ENCODE data around the gene SIX6.

The SIX6 gene

GRCh38 chr14:60485598-60486251, 23.2 kb upstream of the SIX6 start, which contains the start of gene C14orf39:
Gene C14orf39, minus strand, starts transcription at chr14:60486063. Its CDS starts 985 bp downstream, at chr14:60485078.
- H3K27ac ChIP-seq (ENCODE audit: low read depth, low read length), result no peak within 1 kb of the TSS

GRCh38 chr14:60487211-60487610, 21.7 kb upstream of the SIX6 start:
- Histone ChIP-seq H4K20me1 (ENCODE audit: control insufficient read depth, insufficient read depth, low read depth, low read length) (no peaks in the 10 kb centered on the region), H3K9me2 (replicated peaks; ENCODE audit: control insufficient read depth, low read length) (no peaks in the 10 kb centered on the region), H3K4me1 (ENCODE audit: control insufficient read depth, low read length) (peaks cover 11% of the 10 kb centered on the region), H3K4me3 (ENCODE audit: low read length) (no peak overlapping the region), H3F3A (ENCODE audit: control insufficient read depth, insufficient read depth) (no peaks in the 10 kb centered on the region), H3K4me2 (ENCODE audit: low read length) (peak overlapping the region; percentile 18; the same call in 1 of the 2 replicates), H3K36me3 (ENCODE audit: control insufficient read depth, low read length) (no peaks in the 10 kb centered on the region), H3K9me3 (ENCODE audit: control insufficient read depth, insufficient read depth, low read length) (no peaks in the 10 kb centered on the region), H3K27ac (ENCODE audit: low read depth, low read length) (no peak overlapping the region), H3K27me3 (ENCODE audit: control insufficient read depth, low read length) (no peaks in the 10 kb centered on the region), H3K79me2 (ENCODE audit: control insufficient read depth, low read length) (no peaks in the 10 kb centered on the region)
- no peak for TF ChIP-seq EZH2phosphoT487 (IDR thresholded peaks at IDR 0.05; ENCODE audit: borderline replicate concordance, low read length)
- TF ChIP-seq CTCF (IDR thresholded peaks at IDR 0.05; ENCODE audit: low read depth, low read length, poor library complexity, severe bottlenecking), result no peak

More at GRCh38 chr14:60485598-60486251, 23.2 kb upstream of the SIX6 start, which contains the start of gene C14orf39:
- no peaks in the 10 kb centered on the region for H3K79me2 ChIP-seq (ENCODE audit: control insufficient read depth, low read length)
- H3K36me3 ChIP-seq (ENCODE audit: control insufficient read depth, low read length), result no peaks in the 10 kb centered on the region
- H3K27me3 ChIP-seq (ENCODE audit: control insufficient read depth, low read length), result no peaks in the 10 kb centered on the region
- peaks cover under 1% of the 10 kb centered on the region; the same call in 1 of the 2 replicates for H3K9me3 ChIP-seq (ENCODE audit: control insufficient read depth, insufficient read depth, low read length)
- H3F3A ChIP-seq (ENCODE audit: control insufficient read depth, insufficient read depth), result no peaks in the 10 kb centered on the region
- TF ChIP-seq CTCF (IDR thresholded peaks at IDR 0.05; ENCODE audit: low read depth, low read length, poor library complexity, severe bottlenecking) (no peak), EZH2phosphoT487 (IDR thresholded peaks at IDR 0.05; ENCODE audit: borderline replicate concordance, low read length) (no peak)
- H3K9me2 ChIP-seq (replicated peaks; ENCODE audit: control insufficient read depth, low read length), result no peaks in the 10 kb centered on the region
- H3K4me1 ChIP-seq (ENCODE audit: control insufficient read depth, low read length), result peaks cover 11% of the 10 kb centered on the region
- no peaks in the 10 kb centered on the region for H4K20me1 ChIP-seq (ENCODE audit: control insufficient read depth, insufficient read depth, low read depth, low read length)
- H3K4me2 ChIP-seq (ENCODE audit: low read length), result no peak within 1 kb of the TSS
- no peak within 1 kb of the TSS for H3K4me3 ChIP-seq (ENCODE audit: low read length)

DNA sequence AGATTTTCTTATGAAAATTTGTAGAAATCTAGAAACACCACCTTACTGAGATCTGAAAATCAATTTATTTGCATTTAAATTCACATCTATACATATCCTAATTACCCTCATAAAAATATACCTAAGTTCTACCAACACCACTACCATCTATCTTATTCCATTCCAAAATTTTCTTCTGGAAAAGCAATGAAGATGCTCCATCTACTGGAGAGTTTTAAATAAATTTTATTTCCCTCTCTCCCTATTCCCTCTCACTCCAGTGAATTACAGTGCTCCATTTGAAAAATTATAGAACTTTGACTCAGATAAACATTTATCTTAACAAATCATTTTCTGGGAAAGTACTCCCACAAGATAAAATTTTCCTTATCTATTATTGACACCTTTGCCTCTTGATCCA, 20.8 kb upstream of the SIX6 start:
- H3K4me3 ChIP-seq (ENCODE audit: low read length), result no peak overlapping the region
- no peaks in the 10 kb centered on the region for H3K27me3 ChIP-seq (ENCODE audit: control insufficient read depth, low read length)
- H3K9me3 ChIP-seq (ENCODE audit: control insufficient read depth, insufficient read depth, low read length), result no peaks in the 10 kb centered on the region
- no peak overlapping the region for H3K4me2 ChIP-seq (ENCODE audit: low read length)
- TF ChIP-seq EZH2phosphoT487 (IDR thresholded peaks at IDR 0.05; ENCODE audit: borderline replicate concordance, low read length) (no peak), CTCF (IDR thresholded peaks at IDR 0.05; ENCODE audit: low read depth, low read length, poor library complexity, severe bottlenecking) (peak; percentile 17)
- no peaks in the 10 kb centered on the region for H3K36me3 ChIP-seq (ENCODE audit: control insufficient read depth, low read length)
- no peaks in the 10 kb centered on the region for H3K79me2 ChIP-seq (ENCODE audit: control insufficient read depth, low read length)
- H4K20me1 ChIP-seq (ENCODE audit: control insufficient read depth, insufficient read depth, low read depth, low read length), result no peaks in the 10 kb centered on the region
- H3K9me2 ChIP-seq (replicated peaks; ENCODE audit: control insufficient read depth, low read length), result no peaks in the 10 kb centered on the region
- no peak overlapping the region for H3K27ac ChIP-seq (ENCODE audit: low read depth, low read length)
- no peaks in the 10 kb centered on the region for H3F3A ChIP-seq (ENCODE audit: control insufficient read depth, insufficient read depth)
- H3K4me1 ChIP-seq (ENCODE audit: control insufficient read depth, low read length), result peaks cover 11% of the 10 kb centered on the region
